Esophagus muscularis mucosa (tissue), 3 donors: ENCODE results near the gene RXFP2.

ENCODE experiments used
- CTCF ChIP-seq, 3 experiments: fragments of 200-600 bp in 2 of 3; fragments of 450-650 bp in 1 of 3; sonication (generic) in 2 of 3; IDR thresholded peaks; one replicate each; pipeline ENCODE4 v1.5.1; 2017 to 2019; ENCODE audit warnings: antibody characterized with exemption in 3 of 3, mild to moderate bottlenecking in 2 of 3, moderate library complexity in 1 of 3
- POLR2A ChIP-seq: fragments of 450-650 bp; IDR thresholded peaks from one replicate; pipeline ENCODE4 v1.6.1; 2017; ENCODE audit warnings: antibody characterized with exemption, moderate library complexity, mild to moderate bottlenecking, low read depth

DNA sequence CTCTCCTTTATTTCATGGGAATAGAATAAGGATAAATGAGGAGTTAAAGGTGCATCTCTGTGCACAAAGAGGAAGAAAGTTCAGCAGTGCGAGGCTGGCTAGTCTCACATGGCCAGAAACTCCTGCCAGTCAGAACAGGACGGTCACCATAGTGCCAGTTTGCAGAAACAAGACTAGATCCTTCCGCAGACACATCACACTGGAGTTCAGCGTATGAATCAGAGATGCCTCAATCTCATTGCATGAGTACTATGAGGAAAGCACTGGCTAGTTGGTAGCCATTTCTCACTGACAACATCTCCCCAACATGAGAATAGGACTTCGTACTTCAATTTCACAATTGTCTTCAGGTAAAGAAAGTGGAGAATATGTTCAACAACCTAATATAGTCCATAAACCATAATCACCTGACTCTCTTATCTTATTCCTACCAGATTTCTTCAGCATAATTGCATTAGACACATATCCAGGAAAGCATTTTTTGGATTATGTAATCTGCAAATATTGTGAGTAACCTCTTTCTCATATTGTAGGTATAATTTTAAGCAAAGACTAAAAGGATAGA is 34.9 kb downstream of the RXFP2 start:
- TF ChIP-seq POLR2A (no peak), CTCF (IDR thresholded peaks at IDR 0.05) (no peak)
